GM12878 (cell line): Measurements from ENCODE around the gene RPL32. TPM values are rescaled to one million over a fixed set of nuclear protein-coding genes. Genes with fewer than 3 reads are reported as not detected.

ENCODE experiments used
- ATAC-seq: fragments of 200-7000 bp; cut with Tn5 transposase; 3 replicates; pipeline ENCODE4 v1.9.1; 2020; ENCODE audit warnings: mild to moderate bottlenecking, moderate library complexity
- BruUV-seq: library from RNA; stranded (reverse); fragments of 400-500 nt; replicated peaks from 2 replicates; lab custom pipeline; 2021; lab: Mats Ljungman, UMichigan
- CTCF ChIA-PET: fragments of 300-600 bp; sonication (Branson Sonifier 250); formaldehyde crosslinking; extraction: SDS; loops from one replicate; lab custom pipeline; 2021; ENCODE audit warnings: inconsistent platforms; lab: Yijun Ruan, JAX
- POLR2A ChIA-PET: fragments of 350-600 bp; formaldehyde crosslinking; extraction: SDS; loops from one replicate; lab custom pipeline; 2021; ENCODE audit warnings: inconsistent platforms; lab: Charles Lee
- RAD21 ChIA-PET: fragments of 300-600 bp; sonication (Branson Sonifier 250); formaldehyde crosslinking; loops from one replicate; lab custom pipeline; 2023; ENCODE audit warnings: antibody characterized with exemption; ENCODE audit not compliant: unreplicated experiment; lab: Charles Lee
- SMC1A ChIA-PET: fragments of 300-600 bp; sonication (Branson Sonifier 250); formaldehyde crosslinking; loops from one replicate; lab custom pipeline; 2023; ENCODE audit not compliant: unreplicated experiment, uncharacterized antibody; lab: Charles Lee
- DNase-seq: peaks from one replicate; pipeline ENCODE4 v3.0.0-alpha.2; 2011; ENCODE audit warnings: low read depth, low spot score
- FAIRE-seq: peaks from 3 replicates; lab custom pipeline; 2011; peaks lifted over from hg19 to GRCh38; lab: Jason Lieb, UNC
- H2AFZ ChIP-seq: 2 replicates; pipeline ENCODE4 v1.6.0; 2011; ENCODE audit warnings: low read depth, low read length, control low read depth; ENCODE audit not compliant: control insufficient read depth
- H3K27ac ChIP-seq: 2 replicates; pipeline ENCODE4 v1.5.1; 2011; ENCODE audit warnings: control low read depth; ENCODE audit not compliant: control insufficient read depth, insufficient read depth
- H3K27me3 ChIP-seq, 2 experiments: replicated peaks in 1 of 2; 2 replicates each; pipeline versions ENCODE4 v1.6.0 to v1.6.1; 2011; ENCODE audit warnings: low read length in 1 of 2; ENCODE audit not compliant: control insufficient read depth in 2 of 2, insufficient read depth in 2 of 2
- H3K36me3 ChIP-seq, 2 experiments: 2 replicates each; pipeline ENCODE4 v1.5.1; 2011; ENCODE audit warnings: low read length in 1 of 2; ENCODE audit not compliant: control insufficient read depth in 2 of 2, insufficient read depth in 2 of 2
- H3K4me1 ChIP-seq: 2 replicates; pipeline ENCODE4 v1.6.1; 2011; ENCODE audit warnings: mild to moderate bottlenecking, low read length, moderate library complexity, mixed read lengths; ENCODE audit not compliant: control insufficient read depth, insufficient read depth
- H3K4me2 ChIP-seq: 2 replicates; pipeline ENCODE4 v1.6.0; 2011; ENCODE audit warnings: control low read depth; ENCODE audit not compliant: control insufficient read depth, insufficient read depth
- H3K4me3 ChIP-seq: fragments of 200-600 bp; sonication (generic); 2 replicates; pipeline ENCODE4 v1.5.1; 2016
- H3K79me2 ChIP-seq: 2 replicates; pipeline ENCODE4 v1.6.0; 2011; ENCODE audit warnings: low read length; ENCODE audit not compliant: control insufficient read depth, insufficient read depth
- H3K9ac ChIP-seq: 2 replicates; pipeline ENCODE4 v1.8.0; 2011; ENCODE audit warnings: low read length, control low read depth, mixed read lengths; ENCODE audit not compliant: control insufficient read depth, insufficient read depth
- H3K9me3 ChIP-seq: replicated peaks from 3 replicates; pipeline ENCODE4 v1.5.1; 2011; ENCODE audit warnings: mild to moderate bottlenecking, low read length; ENCODE audit not compliant: control insufficient read depth, insufficient read depth
- H4K20me1 ChIP-seq: 2 replicates; pipeline ENCODE4 v1.6.0; 2011; ENCODE audit not compliant: control insufficient read depth, insufficient read depth
- ATF7 ChIP-seq: fragments of 450-650 bp; IDR thresholded peaks from 2 replicates; pipeline ENCODE4 v1.6.1; 2016; ENCODE audit warnings: low read depth, mild to moderate bottlenecking
- FOXK2 ChIP-seq: fragments of 450-650 bp; IDR thresholded peaks from 2 replicates; pipeline ENCODE4 v1.6.1; 2017; ENCODE audit warnings: mild to moderate bottlenecking, moderate library complexity
- GABPA ChIP-seq: IDR thresholded peaks from 2 replicates; pipeline ENCODE4 v1.6.1; 2014; ENCODE audit warnings: antibody characterized with exemption, low read depth, mild to moderate bottlenecking, inconsistent platforms
- PML ChIP-seq: IDR thresholded peaks from 2 replicates; pipeline ENCODE4 v1.6.1; 2012; ENCODE audit warnings: low read length, inconsistent platforms
- POLR2A ChIP-seq: IDR thresholded peaks from 2 replicates; pipeline ENCODE4 v1.6.1; 2011; ENCODE audit warnings: low read depth, mild to moderate bottlenecking, low read length
- POLR2AphosphoS5 ChIP-seq: IDR thresholded peaks from 2 replicates; pipeline ENCODE4 v1.6.1; 2011; ENCODE audit warnings: mild to moderate bottlenecking, low read length, inconsistent platforms
- RAD51 ChIP-seq: fragments of 450-650 bp; IDR thresholded peaks from 2 replicates; pipeline ENCODE4 v1.6.1; 2016; ENCODE audit warnings: moderate library complexity, mild to moderate bottlenecking, inconsistent platforms
- RB1 ChIP-seq: fragments of 450-650 bp; formaldehyde crosslinking; IDR thresholded peaks from 2 replicates; pipeline ENCODE4 v1.6.1; 2017; ENCODE audit warnings: mild to moderate bottlenecking, borderline replicate concordance
- RCOR1 ChIP-seq: conservative IDR thresholded peaks from 2 replicates; pipeline ENCODE4 v1.6.1; 2012; ENCODE audit warnings: low read depth, low read length, improper control_type of control experiment
- RUNX3 ChIP-seq: IDR thresholded peaks from 2 replicates; pipeline ENCODE4 v1.6.1; 2012; ENCODE audit warnings: low read length, inconsistent platforms
- SMAD5 ChIP-seq: IDR thresholded peaks from 2 replicates; pipeline ENCODE4 v1.6.1; 2016; ENCODE audit warnings: antibody characterized with exemption, low read depth
- SPI1 ChIP-seq: IDR thresholded peaks from 2 replicates; pipeline ENCODE4 v1.6.1; 2011; ENCODE audit warnings: low read depth, mild to moderate bottlenecking, low read length, moderate library complexity, borderline replicate concordance; ENCODE audit not compliant: insufficient read depth
- STAT3 ChIP-seq: IDR thresholded peaks from 2 replicates; pipeline ENCODE4 v1.6.1; 2011; ENCODE audit warnings: low read depth, low read length, improper control_type of control experiment
- SUZ12 ChIP-seq: fragments of 200-600 bp; sonication (generic); IDR thresholded peaks from one replicate; pipeline ENCODE4 v1.6.1; 2018; ENCODE audit warnings: antibody characterized with exemption, mild to moderate bottlenecking; ENCODE audit not compliant: unreplicated experiment
- TAF1 ChIP-seq: IDR thresholded peaks from 2 replicates; pipeline ENCODE4 v1.6.1; 2011; ENCODE audit warnings: mild to moderate bottlenecking, low read depth, low read length, borderline replicate concordance
- TBL1XR1 ChIP-seq: IDR thresholded peaks from 2 replicates; pipeline ENCODE4 v1.6.1; 2012; ENCODE audit warnings: low read depth, low read length, improper control_type of control experiment
- YBX1 ChIP-seq: fragments of 450-650 bp; IDR thresholded peaks from 2 replicates; pipeline ENCODE4 v1.6.1; 2016; ENCODE audit warnings: antibody characterized with exemption
- ZNF24 ChIP-seq: fragments of 450-650 bp; IDR thresholded peaks from 2 replicates; pipeline ENCODE4 v1.6.1; 2017; ENCODE audit warnings: antibody characterized with exemption, mild to moderate bottlenecking
- WGBS: methylation state at CpG from one replicate; pipeline ENCODE4 v1.1.6; 2016; ENCODE audit warnings: low lambda C conversion rate; ENCODE audit not compliant: insufficient replicate concordance, insufficient coverage; ENCODE audit errors: missing lambda C conversion rate; 5-methylcytosine and 5-hydroxymethylcytosine counted together
- in situ Hi-C: fragments of 300-500 bp; cut with MboI; formaldehyde crosslinking; loops from 9 replicates; pipeline ENCODE4 v1.14.3; 2018; ENCODE audit warnings: mixed read lengths
- intact Hi-C: fragments of 100-400 bp; cut with micrococcal nuclease; formaldehyde crosslinking; loops from one replicate; pipeline ENCODE4 v1.14.2; 2022; ENCODE audit not compliant: unreplicated experiment
- polyA plus RNA-seq, 11 experiments: library from polyadenylated mRNA; depleted of rRNA in 4 of 11; unstranded in 6 of 11; stranded (reverse) in 5 of 11; fragments of >200 nt; fragmentation: Nextera tagmentation in 4 of 11; fragmentation: Illumina TruSeq in 1 of 11; extraction: Ambion mirVana in 4 of 11; extraction: Trizol in 1 of 11; gene quantifications; 1 replicate in 1 of 11; 2 replicates in 10 of 11; pipeline versions ENCODE4 v1.2.1 to v1.2.3, GENCODE V29; 2011 to 2016; ENCODE audit warnings: inconsistent platforms in 2 of 11, missing spikeins in 2 of 11, low read depth in 1 of 11
- total RNA-seq, 4 experiments: library from RNA; depleted of rRNA in 3 of 4; stranded (reverse); fragments of >200 nt in 3 of 4; fragmentation: Illumina TruSeq in 1 of 4; extraction: Trizol in 1 of 4; gene quantifications; 2 replicates each; pipeline versions ENCODE4 v1.2.1 to v1.2.3, GENCODE V29; 2013 to 2021
- TF ChIP-seq, protein P1 (sequence below): fragments of 450-650 bp; IDR thresholded peaks from 2 replicates; pipeline ENCODE4 v1.6.1; 2014; ENCODE audit warnings: mild to moderate bottlenecking
- TF ChIP-seq, protein P2 (sequence below): fragments of 450-650 bp; formaldehyde crosslinking; IDR thresholded peaks from 2 replicates; pipeline ENCODE4 v1.5.0; 2022; ENCODE audit warnings: mild to moderate bottlenecking, missing genetic modification characterization

Gene RPL32
- total and polyA plus RNA-seq, 10 of the 15 experiments (the other 5 are each of a cell fraction or from before 2014, with no cell fraction given) = 1,533 to 5,147 (median 3,350) TPM

DNA sequence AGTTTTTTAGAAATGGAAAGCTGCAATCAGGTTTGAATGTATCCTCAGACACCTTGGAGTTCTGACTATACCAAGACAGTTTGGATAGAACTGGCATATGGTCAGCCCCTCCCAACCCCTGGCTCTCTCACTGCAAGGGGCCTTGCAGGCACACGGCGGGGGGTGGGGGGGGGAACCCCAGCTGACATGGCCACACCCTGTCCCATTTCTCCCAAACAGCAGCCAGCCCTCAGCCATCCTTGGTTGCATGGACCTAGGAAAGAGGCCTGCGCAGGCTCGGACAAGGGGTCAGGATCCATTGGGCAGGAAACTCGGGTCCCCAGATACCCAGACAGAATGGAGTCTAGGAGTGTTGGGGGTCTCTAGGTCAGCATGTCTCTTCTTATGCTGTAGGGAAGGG is 30.4 kb downstream of the RPL32 start:
- H3K4me3 ChIP-seq = no peak overlapping the region
- peaks cover 0 to 2% of the 10 kb centered on the region in 2 experiments; a peak in 1 of 4 replicates for H3K27me3 ChIP-seq
- ChIA-PET CTCF (interaction anchor here (0.9 to 3.7 kb wide), 5 partner anchors 8 to 217 kb away, joined by 3 to 22 read pairs (median 4); partner anchors contain the start of genes RPL32 and TMEM40), POLR2A (interaction anchor here (0.9 kb wide), 1 partner anchor 211 kb away, joined by 3 read pairs; no protein-coding TSS in a partner anchor), RAD21 (interaction anchor here (1.0 kb wide), 1 partner anchor 80 kb away, joined by 4 read pairs; no protein-coding TSS in a partner anchor), SMC1A (interaction anchor here (1.2 kb wide), 1 partner anchor 104 kb away, joined by 3 read pairs; no protein-coding TSS in a partner anchor)
- H3K9me3 ChIP-seq = no peaks in the 10 kb centered on the region
- TF ChIP-seq TBL1XR1 (no peak), YBX1 (no peak), RCOR1 (no peak), PML (no peak), FOXK2 (no peak), POLR2A (no peak), SPI1 (no peak), RB1 (no peak), RUNX3 (no peak), RAD51 (no peak), SMAD5 (no peak), GABPA (no peak), ZNF24 (no peak), POLR2AphosphoS5 (no peak), ATF7 (no peak), STAT3 (no peak), SUZ12 (no peak), TAF1 (no peak)
- TF ChIP-seq, protein P1, sequence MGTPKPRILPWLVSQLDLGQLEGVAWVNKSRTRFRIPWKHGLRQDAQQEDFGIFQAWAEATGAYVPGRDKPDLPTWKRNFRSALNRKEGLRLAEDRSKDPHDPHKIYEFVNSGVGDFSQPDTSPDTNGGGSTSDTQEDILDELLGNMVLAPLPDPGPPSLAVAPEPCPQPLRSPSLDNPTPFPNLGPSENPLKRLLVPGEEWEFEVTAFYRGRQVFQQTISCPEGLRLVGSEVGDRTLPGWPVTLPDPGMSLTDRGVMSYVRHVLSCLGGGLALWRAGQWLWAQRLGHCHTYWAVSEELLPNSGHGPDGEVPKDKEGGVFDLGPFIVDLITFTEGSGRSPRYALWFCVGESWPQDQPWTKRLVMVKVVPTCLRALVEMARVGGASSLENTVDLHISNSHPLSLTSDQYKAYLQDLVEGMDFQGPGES = no peak
- TF ChIP-seq, protein P2, sequence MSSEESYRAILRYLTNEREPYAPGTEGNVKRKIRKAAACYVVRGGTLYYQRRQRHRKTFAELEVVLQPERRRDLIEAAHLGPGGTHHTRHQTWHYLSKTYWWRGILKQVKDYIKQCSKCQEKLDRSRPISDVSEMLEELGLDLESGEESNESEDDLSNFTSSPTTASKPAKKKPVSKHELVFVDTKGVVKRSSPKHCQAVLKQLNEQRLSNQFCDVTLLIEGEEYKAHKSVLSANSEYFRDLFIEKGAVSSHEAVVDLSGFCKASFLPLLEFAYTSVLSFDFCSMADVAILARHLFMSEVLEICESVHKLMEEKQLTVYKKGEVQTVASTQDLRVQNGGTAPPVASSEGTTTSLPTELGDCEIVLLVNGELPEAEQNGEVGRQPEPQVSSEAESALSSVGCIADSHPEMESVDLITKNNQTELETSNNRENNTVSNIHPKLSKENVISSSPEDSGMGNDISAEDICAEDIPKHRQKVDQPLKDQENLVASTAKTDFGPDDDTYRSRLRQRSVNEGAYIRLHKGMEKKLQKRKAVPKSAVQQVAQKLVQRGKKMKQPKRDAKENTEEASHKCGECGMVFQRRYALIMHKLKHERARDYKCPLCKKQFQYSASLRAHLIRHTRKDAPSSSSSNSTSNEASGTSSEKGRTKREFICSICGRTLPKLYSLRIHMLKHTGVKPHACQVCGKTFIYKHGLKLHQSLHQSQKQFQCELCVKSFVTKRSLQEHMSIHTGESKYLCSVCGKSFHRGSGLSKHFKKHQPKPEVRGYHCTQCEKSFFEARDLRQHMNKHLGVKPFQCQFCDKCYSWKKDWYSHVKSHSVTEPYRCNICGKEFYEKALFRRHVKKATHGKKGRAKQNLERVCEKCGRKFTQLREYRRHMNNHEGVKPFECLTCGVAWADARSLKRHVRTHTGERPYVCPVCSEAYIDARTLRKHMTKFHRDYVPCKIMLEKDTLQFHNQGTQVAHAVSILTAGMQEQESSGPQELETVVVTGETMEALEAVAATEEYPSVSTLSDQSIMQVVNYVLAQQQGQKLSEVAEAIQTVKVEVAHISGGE = no peak
- FAIRE-seq (no peak), DNase-seq (no peak), ATAC-seq (no peak)
- BruUV-seq = no TSS peak
- H3K4me1 ChIP-seq = no peaks in the 10 kb centered on the region
- WGBS = 57% methylated on average over 5 of the region's 5 CpGs
- intact Hi-C loops = no loop called here
- peak overlapping the region; percentile 91; the same call in 1 of the 2 replicates for H3K4me2 ChIP-seq
- no peak overlapping the region for H3K27ac ChIP-seq
- H3K9ac ChIP-seq = no peak overlapping the region
- in situ Hi-C loops = no loop called here
- H4K20me1 ChIP-seq = no peaks in the 10 kb centered on the region; the same call in 1 of the 2 replicates
- no peak overlapping the region for H2AFZ ChIP-seq
- H3K79me2 ChIP-seq = no peaks in the 10 kb centered on the region
- no peaks in the 10 kb centered on the region for H3K36me3 ChIP-seq
